ENCODE data around the gene PRLH. TPM values are rescaled to one million over a fixed set of nuclear protein-coding genes. Genes with fewer than 3 reads are reported as not detected.

PRLH gene
- total RNA-seq, 1 experiment from 2014 or later, result not detected

DNA sequence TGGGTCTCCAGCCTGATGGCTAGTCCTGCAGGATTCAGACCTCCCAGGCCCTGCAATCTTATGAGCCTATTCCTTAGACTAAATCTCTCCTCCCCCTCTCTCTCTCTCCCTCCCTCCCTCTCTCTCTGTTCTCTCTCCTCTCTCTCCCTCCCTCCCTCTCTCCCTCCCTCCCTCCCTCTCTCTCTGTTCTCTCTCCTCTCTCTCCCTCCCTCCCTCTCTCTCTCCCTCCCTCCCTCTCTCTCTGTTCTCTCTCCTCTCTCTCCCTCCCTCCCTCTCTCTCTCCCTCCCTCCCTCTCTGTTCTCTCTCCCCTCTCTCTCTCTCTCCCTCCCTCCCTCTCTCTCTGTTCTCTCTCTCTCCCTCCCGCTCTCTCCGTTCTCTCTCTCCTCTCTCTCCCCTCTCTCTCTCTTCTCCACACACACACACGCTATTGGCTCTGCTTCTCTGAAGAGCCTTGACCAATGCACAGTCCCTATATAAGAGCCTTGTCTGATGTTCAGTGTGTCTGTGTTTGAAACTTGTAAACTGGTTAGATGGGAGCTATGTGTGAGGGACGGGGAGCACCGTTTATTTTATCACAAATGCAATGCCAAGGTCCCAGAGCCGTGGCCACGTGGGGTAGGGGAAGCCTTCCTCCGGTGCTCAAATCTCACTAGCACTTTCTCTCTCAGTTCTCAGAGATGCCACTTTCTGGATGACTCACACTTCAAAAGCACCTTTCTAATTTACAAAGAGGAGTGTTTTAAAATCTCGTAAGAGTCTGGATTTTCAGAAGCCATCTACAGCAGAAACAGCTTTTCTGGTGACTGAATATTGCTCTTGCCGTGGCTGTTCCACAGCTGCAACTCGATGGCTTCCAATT, 9.4 kb upstream of the PRLH start:
- Mint-ChIP-seq H3K27me3 (ENCODE audit: low read depth) (peaks cover 3% of the 10 kb centered on the region), H3K27ac (no peak overlapping the region), H3K4me3 (no peak overlapping the region), H3K36me3 (peaks cover 31% of the 10 kb centered on the region), H3K4me1 (no peaks in the 10 kb centered on the region), H3K9me3 (peaks cover 34% of the 10 kb centered on the region)
- TF ChIP-seq, protein P1, sequence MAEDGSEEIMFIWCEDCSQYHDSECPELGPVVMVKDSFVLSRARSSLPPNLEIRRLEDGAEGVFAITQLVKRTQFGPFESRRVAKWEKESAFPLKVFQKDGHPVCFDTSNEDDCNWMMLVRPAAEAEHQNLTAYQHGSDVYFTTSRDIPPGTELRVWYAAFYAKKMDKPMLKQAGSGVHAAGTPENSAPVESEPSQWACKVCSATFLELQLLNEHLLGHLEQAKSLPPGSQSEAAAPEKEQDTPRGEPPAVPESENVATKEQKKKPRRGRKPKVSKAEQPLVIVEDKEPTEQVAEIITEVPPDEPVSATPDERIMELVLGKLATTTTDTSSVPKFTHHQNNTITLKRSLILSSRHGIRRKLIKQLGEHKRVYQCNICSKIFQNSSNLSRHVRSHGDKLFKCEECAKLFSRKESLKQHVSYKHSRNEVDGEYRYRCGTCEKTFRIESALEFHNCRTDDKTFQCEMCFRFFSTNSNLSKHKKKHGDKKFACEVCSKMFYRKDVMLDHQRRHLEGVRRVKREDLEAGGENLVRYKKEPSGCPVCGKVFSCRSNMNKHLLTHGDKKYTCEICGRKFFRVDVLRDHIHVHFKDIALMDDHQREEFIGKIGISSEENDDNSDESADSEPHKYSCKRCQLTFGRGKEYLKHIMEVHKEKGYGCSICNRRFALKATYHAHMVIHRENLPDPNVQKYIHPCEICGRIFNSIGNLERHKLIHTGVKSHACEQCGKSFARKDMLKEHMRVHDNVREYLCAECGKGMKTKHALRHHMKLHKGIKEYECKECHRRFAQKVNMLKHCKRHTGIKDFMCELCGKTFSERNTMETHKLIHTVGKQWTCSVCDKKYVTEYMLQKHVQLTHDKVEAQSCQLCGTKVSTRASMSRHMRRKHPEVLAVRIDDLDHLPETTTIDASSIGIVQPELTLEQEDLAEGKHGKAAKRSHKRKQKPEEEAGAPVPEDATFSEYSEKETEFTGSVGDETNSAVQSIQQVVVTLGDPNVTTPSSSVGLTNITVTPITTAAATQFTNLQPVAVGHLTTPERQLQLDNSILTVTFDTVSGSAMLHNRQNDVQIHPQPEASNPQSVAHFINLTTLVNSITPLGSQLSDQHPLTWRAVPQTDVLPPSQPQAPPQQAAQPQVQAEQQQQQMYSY (CRISPR knock-in tag; IDR thresholded peaks at IDR 0.05), result no peak
- TF ChIP-seq, protein P2, sequence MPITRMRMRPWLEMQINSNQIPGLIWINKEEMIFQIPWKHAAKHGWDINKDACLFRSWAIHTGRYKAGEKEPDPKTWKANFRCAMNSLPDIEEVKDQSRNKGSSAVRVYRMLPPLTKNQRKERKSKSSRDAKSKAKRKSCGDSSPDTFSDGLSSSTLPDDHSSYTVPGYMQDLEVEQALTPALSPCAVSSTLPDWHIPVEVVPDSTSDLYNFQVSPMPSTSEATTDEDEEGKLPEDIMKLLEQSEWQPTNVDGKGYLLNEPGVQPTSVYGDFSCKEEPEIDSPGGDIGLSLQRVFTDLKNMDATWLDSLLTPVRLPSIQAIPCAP (CRISPR knock-in tag; IDR thresholded peaks at IDR 0.05), result no peak
- TF ChIP-seq GTF2I (CRISPR knock-in tag; conservative IDR thresholded peaks at IDR 0.05) (no peak), SMAD4 (CRISPR knock-in tag; IDR thresholded peaks at IDR 0.05) (no peak), ZNF423 (CRISPR knock-in tag; IDR thresholded peaks at IDR 0.05) (no peak), JUN (CRISPR knock-in tag; IDR thresholded peaks at IDR 0.05) (no peak), SP1 (CRISPR knock-in tag; conservative IDR thresholded peaks at IDR 0.05) (no peak), NFYB (CRISPR knock-in tag; conservative IDR thresholded peaks at IDR 0.05; ENCODE audit: low read depth) (no peak), MXD4 (CRISPR knock-in tag; IDR thresholded peaks at IDR 0.05; ENCODE audit: borderline replicate concordance) (no peak), ZNF416 (CRISPR knock-in tag; IDR thresholded peaks at IDR 0.05) (no peak), EMX1 (CRISPR knock-in tag; IDR thresholded peaks at IDR 0.05) (no peak)
- TF ChIP-seq, protein P3, sequence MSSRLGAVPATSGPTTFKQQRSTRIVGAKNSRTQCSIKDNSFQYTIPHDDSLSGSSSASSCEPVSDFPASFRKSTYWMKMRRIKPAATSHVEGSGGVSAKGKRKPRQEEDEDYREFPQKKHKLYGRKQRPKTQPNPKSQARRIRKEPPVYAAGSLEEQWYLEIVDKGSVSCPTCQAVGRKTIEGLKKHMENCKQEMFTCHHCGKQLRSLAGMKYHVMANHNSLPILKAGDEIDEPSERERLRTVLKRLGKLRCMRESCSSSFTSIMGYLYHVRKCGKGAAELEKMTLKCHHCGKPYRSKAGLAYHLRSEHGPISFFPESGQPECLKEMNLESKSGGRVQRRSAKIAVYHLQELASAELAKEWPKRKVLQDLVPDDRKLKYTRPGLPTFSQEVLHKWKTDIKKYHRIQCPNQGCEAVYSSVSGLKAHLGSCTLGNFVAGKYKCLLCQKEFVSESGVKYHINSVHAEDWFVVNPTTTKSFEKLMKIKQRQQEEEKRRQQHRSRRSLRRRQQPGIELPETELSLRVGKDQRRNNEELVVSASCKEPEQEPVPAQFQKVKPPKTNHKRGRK (CRISPR knock-in tag; IDR thresholded peaks at IDR 0.05; ENCODE audit: borderline replicate concordance), result no peak
- TF ChIP-seq, protein P4, sequence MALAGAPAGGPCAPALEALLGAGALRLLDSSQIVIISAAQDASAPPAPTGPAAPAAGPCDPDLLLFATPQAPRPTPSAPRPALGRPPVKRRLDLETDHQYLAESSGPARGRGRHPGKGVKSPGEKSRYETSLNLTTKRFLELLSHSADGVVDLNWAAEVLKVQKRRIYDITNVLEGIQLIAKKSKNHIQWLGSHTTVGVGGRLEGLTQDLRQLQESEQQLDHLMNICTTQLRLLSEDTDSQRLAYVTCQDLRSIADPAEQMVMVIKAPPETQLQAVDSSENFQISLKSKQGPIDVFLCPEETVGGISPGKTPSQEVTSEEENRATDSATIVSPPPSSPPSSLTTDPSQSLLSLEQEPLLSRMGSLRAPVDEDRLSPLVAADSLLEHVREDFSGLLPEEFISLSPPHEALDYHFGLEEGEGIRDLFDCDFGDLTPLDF (CRISPR knock-in tag; IDR thresholded peaks at IDR 0.05), result no peak
- TF ChIP-seq, protein P5, sequence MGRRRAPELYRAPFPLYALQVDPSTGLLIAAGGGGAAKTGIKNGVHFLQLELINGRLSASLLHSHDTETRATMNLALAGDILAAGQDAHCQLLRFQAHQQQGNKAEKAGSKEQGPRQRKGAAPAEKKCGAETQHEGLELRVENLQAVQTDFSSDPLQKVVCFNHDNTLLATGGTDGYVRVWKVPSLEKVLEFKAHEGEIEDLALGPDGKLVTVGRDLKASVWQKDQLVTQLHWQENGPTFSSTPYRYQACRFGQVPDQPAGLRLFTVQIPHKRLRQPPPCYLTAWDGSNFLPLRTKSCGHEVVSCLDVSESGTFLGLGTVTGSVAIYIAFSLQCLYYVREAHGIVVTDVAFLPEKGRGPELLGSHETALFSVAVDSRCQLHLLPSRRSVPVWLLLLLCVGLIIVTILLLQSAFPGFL (CRISPR knock-in tag; IDR thresholded peaks at IDR 0.05; ENCODE audit: borderline replicate concordance), result no peak
- ATAC-seq (no peak), DNase-seq (ENCODE audit: low spot score) (no peak)
- ChIA-PET CTCF (interaction anchor here (0.9 to 2.3 kb wide), 2 partner anchors 15 to 44 kb away, joined by 5 to 10 read pairs; no protein-coding TSS in a partner anchor), POLR2A (no interaction called here)

DNA sequence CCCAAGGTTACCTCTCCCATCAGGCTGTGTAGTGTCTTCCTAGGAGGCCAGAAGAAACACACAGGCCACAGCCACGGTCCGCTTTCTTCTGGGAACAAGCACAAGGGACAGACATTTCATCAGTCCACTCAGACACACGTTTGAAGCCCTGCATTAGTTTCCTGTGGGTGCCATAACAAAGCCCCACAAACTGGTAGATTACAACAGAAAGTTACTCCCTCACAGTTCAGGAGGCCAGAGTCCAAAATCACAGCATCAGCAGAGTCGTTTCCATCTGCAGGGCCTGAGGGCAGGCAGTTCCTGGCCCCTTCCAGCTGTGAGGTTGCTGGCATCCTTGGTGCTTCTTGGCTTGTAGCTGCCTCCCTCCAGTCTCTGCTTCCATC, 8.8 kb upstream of the PRLH start:
- POLR2A ChIA-PET, result interaction anchor here (0.6 kb wide), 1 partner anchor 16 kb away, joined by 3 read pairs; no protein-coding TSS in a partner anchor
- CTCF ChIA-PET, result interaction anchor here (0.9 to 2.3 kb wide), 2 partner anchors 14 to 45 kb away, joined by 5 to 10 read pairs; no protein-coding TSS in a partner anchor
- no peak overlapping the region for H3K4me3 Mint-ChIP-seq

More for the DNA sequence above, 8.8 kb upstream of the PRLH start:
- Mint-ChIP-seq H3K9me3 (peaks cover 29% of the 10 kb centered on the region), H3K27me3 (ENCODE audit: low read depth) (peaks cover 3% of the 10 kb centered on the region), H3K27ac (no peak overlapping the region), H3K36me3 (peaks cover 28% of the 10 kb centered on the region), H3K4me1 (no peaks in the 10 kb centered on the region)
- no peak for TF ChIP-seq NR2C2 (CRISPR knock-in tag; IDR thresholded peaks at IDR 0.05)
- DNase-seq (ENCODE audit: low spot score) (no peak), ATAC-seq (no peak)
